HL-60/S4 (cell line): ENCODE results near the gene NAV3.
"Not testable (repeated sequence)": the region's sequence is repeated elsewhere in the genome, so short reads cannot be mapped to it uniquely, and the experiment has no call there.

Experiments used
- in situ Hi-C: fragments of 300-500 bp; cut with MboI; formaldehyde crosslinking; loops from 2 replicates; pipeline ENCODE4 v1.14.3; 2022; ENCODE audit warnings: low sequenced_read_pairs

NAV3 gene

DNA sequence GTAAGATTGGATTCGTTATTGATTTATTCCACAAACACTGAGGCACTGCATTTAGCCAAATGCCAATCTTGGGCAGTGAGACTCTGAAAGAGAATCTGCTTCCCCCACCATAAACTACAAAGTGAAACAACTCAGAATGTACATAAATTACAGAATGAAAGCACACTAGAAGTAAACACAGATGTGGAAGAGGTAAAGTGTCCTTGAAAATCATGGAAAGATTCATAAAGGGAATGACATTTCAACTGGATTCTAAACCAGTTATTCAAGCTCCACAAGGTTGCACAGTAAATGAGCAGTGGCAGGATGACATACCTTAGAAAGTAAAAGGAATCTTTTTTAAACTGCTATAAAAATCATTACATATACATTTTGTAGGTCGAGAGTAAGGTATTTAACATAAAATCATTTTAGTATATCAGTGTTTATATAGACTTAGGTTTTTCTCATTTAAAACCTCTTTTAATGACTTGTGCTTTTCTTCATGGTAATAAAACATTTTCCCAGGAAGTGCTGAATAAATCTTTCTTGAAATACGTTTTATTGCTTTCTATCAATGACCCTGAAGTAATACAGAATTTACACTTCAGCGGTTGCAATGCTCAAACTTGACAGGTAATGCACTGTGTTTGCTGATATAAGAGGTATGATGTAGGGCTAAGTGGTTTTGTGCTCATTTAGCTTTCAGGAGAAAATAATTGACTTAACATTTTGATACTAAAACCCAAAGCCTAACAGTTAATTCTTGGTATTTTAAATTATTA lies 270.6 kb downstream of the NAV3 start:
- in situ Hi-C loops, result no loop called here

DNA sequence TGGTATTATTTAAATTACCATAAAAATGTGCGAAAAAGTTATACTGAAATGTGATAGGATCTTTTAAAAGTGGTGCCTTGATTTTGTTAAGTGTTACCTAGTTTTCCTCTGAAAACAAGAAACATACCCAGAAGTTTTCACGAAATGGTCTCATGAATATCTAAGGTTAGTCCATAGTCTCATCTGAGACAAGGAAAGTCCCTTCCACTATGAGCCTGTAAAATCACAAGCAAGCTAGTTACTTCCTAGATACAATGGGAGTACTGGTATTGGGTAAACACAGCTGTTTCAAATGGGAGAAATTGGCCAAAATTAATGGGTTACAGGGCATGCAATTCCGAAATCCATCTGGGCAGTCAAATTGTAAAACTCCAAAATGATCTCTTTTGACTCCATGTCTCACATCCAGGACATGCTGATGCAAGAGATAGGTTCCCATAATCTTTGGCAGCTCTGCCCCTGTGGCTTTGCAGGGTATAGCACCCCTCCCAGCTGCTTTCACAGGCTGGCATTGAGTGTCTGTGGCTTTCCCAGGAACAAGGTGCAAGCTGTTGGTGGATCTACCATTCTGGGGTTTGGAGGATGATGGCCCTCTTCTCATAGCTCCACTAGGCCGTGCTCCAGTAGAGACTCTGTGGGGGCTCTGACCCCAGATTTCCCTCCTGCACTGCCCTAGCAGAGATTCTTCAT lies 271.4 kb downstream of the NAV3 start:
- in situ Hi-C loops, result no loop called here

DNA sequence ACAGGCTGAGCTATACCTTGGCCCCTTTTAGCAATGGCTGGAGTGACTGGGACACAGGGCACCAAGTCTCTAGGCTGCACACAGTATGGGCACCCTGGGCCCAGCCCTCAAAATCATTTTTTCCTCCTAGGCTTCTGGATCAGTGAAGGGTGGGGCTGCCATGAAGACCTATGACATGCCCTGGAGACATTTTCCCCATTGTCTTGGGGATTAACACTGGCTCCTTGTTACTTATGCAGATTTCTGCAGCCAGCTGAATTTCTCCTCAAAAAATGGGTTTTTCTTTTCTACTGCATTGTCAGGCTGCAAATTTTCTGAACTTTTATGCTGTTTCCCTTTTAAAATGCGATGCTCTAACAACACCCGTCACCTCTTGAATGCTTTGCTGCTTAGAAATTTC lies 272.1 kb downstream of the NAV3 start:
- in situ Hi-C loops, result not testable (repeated sequence)

DNA sequence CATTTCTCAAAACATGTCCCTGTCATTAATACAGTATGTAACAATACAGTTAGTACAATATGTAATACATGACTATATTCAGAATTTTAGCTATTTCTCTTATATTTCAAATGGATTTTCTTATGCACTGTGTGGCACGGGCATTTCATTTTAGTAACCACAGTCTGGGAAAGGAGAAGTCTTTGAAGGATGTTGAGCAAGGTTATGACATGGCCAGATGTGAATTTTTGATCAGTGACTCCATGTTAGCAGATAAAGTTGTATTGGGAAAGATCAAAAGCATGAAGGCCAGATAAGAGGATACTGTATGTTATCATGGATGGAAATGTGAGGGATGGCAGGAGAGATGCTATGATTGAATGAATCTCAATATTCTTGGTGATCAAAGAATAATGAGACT lies 285.2 kb downstream of the NAV3 start:
- in situ Hi-C loops, result no loop called here

DNA sequence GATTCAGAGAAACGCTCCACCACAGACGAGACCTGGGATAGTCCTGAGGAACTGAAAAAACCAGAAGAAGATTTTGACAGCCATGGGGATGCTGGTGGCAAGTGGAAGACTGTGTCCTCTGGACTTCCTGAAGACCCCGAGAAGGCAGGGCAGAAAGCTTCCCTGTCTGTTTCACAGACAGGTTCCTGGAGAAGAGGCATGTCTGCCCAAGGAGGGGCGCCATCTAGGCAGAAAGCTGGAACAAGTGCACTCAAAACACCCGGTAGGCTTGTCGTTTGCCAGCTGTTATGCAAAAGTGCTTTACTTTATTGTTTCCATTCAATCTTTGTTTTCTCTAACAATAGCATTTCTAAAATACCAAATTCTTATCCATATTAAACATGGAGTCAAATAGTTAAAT lies 287.3 kb downstream of the NAV3 start:
- in situ Hi-C loops, result no loop called here

DNA sequence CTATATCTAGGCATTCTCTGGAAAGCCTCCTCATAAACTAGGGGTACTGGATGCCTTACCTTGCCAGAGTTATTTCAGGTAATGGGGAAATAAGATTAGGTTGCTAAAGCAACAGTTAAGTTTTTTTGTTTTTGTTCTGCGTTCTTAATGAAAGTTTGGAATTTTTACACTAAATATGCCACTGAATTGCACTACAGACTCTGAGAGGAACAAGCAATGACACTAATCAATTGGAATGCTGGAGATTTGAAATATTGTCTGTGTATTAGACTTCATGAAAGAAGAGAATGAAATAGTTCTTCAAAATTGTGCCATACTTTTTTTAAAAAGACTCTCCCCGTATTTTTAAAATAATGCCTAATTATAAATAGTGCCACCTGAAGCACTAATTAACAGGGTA lies 287.8 kb downstream of the NAV3 start:
- in situ Hi-C loops, result no loop called here

DNA sequence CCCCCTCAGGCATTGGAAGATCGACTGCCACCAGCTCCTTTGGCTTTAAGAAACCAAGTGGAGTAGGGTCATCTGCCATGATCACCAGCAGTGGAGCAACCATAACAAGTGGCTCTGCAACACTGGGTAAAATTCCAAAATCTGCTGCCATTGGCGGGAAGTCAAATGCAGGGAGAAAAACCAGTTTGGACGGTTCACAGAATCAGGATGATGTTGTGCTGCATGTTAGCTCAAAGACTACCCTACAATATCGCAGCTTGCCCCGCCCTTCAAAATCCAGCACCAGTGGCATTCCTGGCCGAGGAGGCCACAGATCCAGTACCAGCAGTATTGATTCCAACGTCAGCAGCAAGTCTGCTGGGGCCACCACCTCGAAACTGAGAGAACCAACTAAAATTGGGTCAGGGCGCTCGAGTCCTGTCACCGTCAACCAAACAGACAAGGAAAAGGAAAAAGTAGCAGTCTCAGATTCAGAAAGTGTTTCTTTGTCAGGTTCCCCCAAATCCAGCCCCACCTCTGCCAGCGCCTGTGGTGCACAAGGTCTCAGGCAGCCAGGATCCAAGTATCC lies 288.7 kb downstream of the NAV3 start:
- in situ Hi-C loops, result no loop called here

DNA sequence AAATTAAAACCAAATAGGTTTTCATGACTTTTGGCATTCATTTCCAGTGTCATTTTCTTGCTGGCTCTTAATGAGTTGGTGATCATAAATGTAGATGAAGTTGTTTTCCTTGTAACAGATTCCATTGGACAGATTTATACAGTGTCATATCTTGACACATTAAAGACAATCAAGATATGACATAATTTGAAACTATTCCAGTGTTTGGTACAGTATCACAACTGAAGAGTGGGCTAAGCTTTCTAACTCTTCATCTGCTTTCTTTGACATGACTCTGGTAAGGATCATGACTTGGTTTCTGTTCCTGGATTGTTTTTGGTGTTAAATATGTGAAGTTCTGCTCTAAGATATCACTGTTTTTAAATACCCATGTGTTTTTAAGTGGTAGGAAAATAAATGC lies 289.6 kb downstream of the NAV3 start:
- in situ Hi-C loops, result no loop called here

DNA sequence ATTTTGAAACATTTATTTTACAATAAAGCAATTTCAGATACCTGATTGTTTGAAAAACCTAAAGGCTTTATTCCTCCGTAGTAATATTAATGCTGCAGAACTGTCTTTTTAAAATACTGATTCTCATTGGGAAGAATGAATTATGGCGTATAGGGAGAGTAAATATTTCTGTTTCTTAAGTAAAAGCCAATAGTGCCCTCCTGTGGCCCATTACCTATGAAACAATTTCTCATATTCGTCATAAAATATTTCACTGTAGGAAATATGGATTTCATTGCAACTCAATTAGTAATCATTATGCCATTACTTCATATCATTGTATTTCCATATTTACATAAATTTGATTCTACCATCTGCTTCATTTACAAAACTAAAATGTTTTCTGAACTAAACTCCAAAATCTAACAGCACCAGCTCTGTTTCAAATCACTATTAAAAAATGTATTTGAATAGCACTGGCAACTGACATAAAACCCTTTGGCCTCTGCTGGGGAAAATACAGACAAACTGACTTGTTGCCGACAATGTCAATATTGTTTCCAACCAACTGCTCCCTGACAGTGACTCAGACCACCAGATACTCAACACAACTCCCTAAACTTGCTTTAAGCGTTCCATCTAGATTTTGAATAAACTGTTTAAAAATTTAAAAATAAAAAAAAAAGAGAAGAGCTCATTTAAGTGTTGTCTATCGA lies 290.3 kb downstream of the NAV3 start:
- in situ Hi-C loops, result no loop called here

DNA sequence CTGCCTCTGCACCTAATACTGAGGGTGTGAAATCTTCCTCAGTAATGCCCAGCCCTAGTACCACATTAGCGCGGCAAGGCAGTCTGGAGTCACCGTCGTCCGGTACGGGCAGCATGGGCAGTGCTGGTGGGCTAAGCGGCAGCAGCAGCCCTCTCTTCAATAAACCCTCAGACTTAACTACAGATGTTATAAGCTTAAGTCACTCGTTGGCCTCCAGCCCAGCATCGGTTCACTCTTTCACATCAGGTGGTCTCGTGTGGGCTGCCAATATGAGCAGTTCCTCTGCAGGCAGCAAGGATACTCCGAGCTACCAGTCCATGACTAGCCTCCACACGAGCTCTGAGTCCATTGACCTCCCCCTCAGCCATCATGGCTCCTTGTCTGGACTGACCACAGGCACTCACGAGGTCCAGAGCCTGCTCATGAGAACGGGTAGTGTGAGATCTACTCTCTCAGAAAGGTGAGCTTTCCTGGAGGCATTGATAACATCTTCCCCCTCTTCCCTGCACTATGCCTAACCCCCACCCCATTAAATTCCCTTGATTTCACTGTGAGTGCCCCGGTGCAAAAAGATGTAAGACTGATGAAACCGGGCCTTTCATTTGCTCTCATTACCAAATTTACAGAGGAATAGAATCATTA lies 291.4 kb downstream of the NAV3 start:
- in situ Hi-C loops, result no loop called here

DNA sequence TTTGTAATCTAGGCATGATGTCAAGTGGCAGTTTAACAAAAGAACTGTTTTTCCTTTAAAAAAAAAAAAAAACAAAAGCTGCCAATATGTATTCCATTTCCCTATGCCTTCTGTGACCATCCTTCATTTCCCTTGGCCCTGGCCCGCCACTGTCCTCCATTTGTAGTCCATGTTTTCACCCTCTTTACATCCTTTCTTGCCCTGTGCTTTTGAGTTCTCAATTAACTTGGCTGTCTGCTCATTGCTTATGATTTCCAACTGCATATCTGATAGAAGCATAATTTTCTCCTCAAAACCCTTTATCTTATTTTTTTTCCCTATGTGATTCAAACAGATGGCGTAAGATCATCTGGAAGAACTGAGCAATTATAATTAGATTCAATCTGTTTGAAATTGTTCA lies 297.5 kb downstream of the NAV3 start:
- in situ Hi-C loops, result no loop called here

DNA sequence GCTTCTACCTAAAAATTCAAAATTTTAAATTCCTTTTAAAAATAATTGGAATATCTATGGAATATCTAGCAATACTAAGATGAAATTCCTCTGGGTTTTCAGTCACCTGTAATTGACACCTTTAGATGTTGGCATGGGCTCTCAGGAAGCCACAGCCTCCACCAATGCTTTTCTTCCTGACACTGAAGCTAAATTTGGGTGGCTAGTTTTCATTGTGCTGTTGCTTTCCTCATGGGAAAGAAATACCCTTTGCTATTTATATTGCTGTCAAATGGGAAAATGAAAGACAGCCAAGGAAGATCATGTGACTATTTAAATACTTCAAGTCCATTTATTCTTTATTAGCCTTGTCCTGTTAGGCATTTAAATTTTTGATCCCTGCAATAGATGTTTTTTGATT lies 313.0 kb downstream of the NAV3 start:
- in situ Hi-C loops, result no loop called here

DNA sequence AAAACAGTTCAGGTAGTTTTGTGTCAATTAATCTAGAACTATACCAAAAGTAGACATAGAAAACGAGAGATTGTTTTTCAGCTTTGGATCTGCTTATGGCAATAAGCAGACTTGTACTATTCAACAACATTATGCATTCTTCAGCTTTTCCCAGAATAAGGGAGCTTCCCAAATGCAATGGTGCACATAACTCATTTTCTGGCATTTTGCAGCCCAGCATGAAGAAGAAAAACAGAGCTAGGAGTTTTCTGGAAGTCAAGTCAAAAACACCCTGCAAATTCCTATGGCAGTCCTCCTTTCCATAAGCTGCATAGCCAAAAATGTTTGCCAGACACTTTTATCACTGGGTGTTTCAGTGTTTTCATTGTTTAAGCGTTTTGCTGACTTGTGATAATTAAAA lies 314.7 kb downstream of the NAV3 start:
- in situ Hi-C loops, result no loop called here

DNA sequence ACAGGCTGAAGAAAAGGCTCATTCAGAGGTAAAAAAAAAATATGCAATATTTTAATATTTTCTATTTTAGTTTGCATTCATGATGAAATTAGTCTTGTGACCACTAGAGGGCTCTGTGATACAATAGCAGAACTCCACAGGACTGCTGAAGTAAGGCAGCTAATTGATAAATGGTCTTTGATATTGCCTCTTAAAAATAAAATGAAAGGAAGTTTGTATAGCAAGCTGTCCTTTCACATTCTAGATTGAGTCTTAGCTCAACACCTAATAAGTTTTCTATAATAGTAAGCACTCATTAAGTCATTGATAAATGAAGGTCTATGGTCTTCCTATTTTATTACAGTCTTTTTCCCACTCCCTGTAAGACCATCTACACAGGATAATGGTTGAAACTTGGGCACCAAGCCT lies 315.7 kb downstream of the NAV3 start:
- in situ Hi-C loops, result no loop called here

DNA sequence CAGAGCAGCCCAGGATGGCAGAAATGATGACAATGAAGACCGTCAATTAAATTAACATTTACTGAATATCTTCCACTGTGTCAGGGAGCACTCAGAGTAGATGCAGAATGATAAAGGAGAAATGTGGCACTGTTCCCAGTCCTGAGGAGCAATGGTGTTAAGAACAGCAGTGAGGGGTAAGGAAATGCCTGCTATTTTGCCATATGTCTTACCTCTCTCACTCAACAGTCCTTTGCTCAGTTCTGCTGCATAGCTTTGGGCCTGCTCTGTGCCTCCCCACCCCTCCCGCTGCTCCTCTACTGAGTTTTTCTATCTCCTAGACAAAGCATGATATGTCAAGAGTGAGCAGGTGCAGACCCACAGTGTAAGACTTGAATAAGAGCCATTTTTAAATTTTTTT lies 318.8 kb downstream of the NAV3 start:
- in situ Hi-C loops, result no loop called here

DNA sequence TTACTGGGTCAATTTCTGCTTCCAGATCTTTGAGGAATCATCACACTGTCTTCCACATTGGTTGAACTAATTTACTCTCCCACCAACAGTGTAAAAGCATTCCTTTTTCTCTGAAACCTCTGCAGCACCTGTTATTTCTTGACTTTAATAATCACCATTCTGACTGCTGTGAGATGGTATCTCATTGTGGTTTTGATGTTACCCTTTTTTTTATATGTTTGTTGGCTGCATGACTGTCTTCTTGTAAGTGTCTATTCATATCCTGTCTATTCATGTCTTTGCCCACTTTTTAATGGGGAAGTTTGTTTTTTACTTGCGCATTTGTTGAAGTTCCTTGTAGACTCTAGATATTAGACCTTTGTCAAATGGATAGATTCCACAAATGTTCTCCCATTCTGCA lies 324.9 kb downstream of the NAV3 start:
- in situ Hi-C loops, result no loop called here

DNA sequence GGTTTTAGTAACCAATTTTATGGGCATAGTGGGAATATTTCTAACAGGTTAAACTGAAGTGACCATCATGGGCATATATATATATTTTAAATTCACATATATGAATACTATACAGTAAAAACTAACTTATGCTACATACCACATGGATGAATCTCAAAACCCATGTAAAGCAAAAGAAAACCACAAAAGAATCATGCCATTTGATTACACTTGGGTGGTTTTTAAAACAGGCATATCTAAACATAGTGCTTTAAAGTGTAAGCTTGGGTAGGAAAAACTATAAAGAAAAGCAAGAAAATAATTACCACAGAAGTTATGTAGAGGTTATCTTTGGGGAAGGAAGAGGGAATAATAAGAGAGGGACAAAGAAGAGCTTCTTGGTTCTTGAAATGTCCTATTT lies 326.1 kb downstream of the NAV3 start:
- in situ Hi-C loops, result no loop called here

DNA sequence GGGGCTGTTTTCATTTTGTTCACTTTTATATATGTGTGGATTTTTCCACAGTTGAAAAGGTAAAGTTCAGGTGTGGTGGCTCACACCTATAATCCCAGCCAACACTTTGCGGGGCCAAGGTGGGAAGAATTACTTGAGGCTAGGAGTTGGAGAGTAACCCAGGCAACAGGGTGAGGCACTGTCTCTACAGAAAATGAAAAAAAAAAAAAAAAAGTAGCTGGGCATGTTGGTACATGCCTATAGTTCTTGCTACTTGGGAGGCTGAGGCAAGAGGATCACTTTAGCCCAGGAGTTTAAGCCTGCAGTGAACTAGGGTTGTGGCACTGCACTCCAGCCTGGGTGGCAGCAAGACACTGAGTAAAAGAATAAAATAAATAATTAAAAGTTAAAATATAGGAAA lies 326.5 kb downstream of the NAV3 start:
- in situ Hi-C loops, result no loop called here

DNA sequence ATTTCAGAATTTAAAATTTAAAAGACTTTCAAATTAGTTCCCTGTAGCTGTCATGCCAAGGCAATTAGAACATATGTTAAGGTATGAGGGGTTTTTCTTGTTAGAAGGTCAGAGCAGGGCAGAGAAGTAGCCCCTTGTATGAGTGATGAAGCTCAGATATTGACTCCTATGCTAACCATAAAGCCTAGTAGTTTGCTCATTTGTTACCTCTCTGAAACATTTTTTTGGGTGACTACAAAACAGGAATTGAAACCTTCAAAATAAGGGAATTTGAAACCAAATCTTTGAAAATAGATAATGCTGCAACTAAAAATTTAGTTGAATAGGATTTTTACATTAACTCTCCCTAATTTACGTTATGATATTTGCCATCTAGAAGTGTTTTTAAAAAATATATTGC lies 333.5 kb downstream of the NAV3 start:
- in situ Hi-C loops, result no loop called here

DNA sequence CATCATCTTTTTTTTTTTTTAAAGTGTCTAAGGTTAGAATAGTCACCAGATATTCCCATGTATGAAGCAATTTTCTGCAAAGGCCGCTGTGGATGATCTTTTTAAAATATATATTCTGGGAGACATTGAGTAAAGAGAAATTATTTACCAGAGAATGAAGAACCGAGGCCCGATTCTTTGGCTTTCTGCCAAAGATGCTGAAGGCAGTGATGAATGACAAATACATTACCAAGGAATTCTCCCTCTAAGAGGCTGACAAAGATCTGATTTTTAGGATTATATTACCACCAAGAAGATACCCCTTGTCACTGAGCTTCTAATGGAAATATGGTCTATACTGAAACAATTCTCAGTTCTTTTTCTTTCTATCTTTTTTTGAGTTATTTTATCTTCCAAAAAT lies 336.8 kb downstream of the NAV3 start:
- in situ Hi-C loops, result no loop called here

DNA sequence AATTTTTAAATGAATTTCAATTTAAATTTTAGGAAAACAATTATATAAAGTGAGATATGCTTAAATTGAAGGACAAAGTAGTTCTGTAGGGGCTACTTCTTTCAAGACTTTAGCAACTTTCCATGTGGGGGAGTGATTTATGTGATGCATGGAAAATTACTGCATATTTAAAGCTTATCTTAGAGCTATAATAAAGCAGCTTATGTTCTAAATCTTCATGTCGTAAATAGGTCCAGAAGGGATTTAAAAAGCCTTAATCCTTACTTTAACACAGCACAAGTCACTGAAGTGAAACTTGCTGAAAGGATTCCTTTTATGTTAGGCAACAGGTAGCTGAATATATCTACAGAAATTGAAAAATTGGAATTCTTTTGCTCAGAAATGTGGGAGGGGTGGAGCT lies 340.4 kb downstream of the NAV3 start:
- in situ Hi-C loops, result no loop called here
